GM21576 (cell line): ENCODE measurements around the gene LRP11.
"Not testable (repeated sequence)": the region's sequence is repeated elsewhere in the genome, so short reads cannot be mapped to it uniquely, and the experiment has no call there.

ENCODE experiments used
- ATAC-seq: cut with Tn5 transposase; IDR thresholded peaks from one replicate; pipeline ENCODE4 v1.9.1; 2021; ENCODE audit warnings: mild to moderate bottlenecking, moderate library complexity; ENCODE audit not compliant: unreplicated experiment

Gene LRP11

DNA sequence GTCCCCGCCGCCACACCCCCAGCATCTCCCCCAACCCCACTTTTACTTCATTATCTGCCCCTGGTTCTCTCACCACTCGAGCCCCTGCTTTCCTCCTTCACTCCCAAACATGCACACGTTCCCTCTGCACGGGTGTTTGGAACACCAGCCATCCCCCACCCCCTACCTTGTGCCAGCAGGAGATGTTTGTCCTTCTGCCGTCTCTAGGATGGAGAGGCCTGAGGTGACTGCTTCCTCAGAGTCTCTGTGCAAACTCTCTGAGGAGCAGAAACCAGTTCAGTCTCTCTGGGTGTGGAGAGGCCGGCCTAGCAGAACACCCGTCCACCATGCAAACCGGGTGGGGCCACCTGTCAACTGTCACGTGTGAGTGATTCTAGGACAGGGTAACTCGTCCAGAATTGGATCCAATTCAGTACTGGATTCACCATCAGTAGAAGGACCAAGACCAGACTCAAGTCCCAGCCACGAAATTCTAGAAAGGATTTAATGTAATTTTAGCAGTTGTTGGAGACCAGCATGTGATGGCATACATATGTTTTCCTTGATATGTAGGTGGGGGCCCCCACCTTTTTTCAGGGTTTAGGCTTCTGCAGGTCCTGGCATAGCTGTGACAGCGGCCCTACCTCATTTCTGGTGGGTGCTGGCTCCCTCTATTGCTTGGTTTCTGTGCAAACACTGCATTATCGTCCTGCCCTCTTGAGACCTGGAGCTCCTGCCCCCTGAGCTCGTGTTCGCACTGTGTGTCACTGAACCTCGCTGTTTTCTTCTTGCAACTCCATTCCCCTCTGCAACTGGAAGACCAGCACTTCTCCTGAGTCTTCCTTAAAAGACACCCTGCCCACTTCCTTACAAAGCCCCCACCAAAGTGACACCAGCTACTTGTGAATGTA, 33.9 kb upstream of the LRP11 start, which contains the start of gene RAET1E:
Gene RAET1E, minus strand, starts transcription at position 259 of the 890 bp plus-strand sequence. CDS start 7,212 bp downstream, outside the sequence.
- ATAC-seq, result no peak

- no peak for ATAC-seq
Measured at GRCh38 chr6:149897015-149897697, 33.0 kb upstream of the LRP11 start.

GRCh38 chr6:149896491-149896890, 32.3 kb upstream of the LRP11 start:
- ATAC-seq, result no peak

DNA sequence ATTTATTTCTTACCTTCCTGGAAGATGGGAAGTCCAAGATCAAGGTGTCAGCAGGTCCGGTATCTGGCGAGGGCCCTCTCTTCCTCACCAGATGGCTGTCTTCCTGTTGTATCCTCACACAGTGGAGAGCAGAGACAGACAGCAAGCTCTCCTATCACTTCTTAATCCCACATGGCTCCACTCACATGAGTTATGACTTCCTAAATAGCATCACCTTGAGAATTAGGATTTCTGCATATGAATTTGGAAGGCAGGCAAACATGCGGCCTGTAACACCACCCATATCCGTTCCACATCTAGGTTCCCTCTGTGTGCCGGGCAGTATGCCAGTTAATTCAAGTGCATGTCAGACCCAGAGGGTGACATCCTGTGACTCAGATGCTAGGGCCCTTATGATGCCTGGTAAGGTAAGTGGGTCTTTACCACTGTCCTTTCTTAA, 31.7 kb upstream of the LRP11 start:
- no peak for ATAC-seq

- no peak for ATAC-seq
Measured at GRCh38 chr6:149895048-149895590, 31.0 kb upstream of the LRP11 start.

DNA sequence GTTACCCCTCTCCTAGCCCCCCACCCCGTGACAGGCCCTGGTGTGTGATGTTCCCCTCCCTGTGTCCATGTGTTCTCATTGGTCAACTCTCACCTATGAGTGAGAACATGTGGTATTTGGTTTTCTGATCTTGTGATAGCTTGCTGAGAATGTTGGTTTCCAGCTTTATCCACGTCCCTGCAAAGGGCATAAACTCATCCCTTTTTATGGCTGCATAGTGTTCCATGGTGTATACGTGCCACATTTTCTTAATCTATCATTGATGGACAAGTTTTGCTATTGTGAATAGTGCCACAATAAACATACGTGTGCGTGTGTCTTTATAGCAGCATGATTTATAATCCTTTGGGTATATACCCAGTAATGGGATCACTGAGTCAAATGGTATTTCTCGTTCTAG, 27.7 kb upstream of the LRP11 start:
- ATAC-seq, result not testable (repeated sequence)

DNA sequence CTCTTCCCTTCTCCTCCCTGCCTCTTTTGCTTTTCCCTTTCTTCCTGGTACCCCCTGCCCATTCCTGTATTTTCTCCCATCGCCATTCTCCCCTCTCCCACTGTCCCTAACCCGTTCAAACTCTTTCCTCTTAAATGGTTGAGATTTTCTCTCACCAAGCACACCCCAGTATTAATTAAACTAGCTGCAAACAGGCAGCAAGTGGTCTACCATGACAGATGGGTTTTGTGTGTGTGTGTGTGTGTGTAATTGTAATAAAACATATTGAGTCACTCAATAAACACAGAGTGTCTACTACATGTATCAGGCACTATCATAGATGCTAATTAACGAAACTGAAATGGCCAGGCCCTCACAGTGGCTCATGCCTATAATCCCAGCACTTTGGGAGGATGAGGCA, 27.1 kb upstream of the LRP11 start:
- no peak for ATAC-seq

GRCh38 chr6:149890629-149891045, 26.5 kb upstream of the LRP11 start:
- ATAC-seq, result no peak

DNA sequence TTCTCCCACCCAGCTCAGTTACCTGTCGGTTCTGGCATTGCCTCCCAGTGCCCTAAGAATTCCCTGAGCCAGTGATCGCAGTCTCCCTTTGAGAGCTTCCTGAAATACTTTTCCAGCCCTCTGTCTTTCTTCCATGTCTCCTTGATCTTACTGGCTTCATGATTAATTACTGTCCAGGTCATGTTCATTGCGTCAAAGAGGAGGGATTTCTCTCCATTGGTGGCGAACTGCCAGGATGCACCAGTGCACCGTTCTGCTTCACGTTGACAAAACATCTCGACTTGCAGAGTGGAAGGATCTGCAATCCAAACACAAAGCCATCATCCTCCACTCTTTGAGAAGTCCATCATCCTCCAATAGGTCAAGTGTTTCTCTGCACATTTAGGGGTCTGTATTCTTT, 25.2 kb upstream of the LRP11 start:
- ATAC-seq, result no peak

- no peak for ATAC-seq
Measured at GRCh38 chr6:149888659-149889058, 24.5 kb upstream of the LRP11 start.

DNA sequence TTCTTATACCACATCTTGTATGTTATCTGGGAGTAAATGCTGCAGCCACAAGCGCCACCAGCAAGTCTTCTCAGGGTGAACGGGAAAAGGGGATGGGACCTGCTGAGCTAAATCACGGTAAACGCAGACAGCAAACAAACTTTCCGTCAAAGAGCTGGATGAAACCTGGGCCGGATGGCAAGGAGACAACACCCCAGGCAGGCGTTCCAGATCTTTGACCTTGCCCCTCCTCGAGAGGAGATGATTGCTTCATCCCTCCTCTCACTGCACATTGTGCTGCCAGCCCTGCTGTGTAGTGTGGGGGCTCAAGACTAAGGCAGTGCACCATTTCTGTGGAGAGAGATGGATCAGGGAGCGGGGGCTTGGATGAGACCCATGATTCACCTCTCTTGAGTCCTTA, 23.9 kb upstream of the LRP11 start:
- no peak for ATAC-seq

GRCh38 chr6:149887343-149887742, 23.2 kb upstream of the LRP11 start:
- no peak for ATAC-seq

- no peak for ATAC-seq
Measured at GRCh38 chr6:149885888-149886287, 21.7 kb upstream of the LRP11 start.

GRCh38 chr6:149884617-149885016, 20.5 kb upstream of the LRP11 start:
- no peak for ATAC-seq

- ATAC-seq, result no peak
Measured at GRCh38 chr6:149884215-149884614, 20.1 kb upstream of the LRP11 start.

DNA sequence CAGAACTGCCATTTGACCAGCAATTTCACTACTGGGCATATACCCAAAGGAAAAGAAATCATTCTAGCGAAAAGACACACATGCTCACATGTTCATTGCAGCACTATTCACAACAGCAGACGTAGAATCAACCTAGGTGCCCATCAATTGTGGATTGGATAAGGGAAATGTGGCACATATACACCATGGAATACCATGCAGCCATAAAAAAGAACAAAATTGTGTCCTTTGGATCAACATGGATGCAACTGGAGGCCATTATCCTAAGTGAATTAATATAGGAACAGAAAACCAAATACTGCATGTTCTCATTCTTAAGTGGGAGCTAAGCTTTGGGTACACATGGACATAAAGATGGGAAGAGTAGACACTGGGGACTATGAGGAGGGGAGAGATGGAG, 17.7 kb upstream of the LRP11 start:
- ATAC-seq, result no peak

GRCh38 chr6:149881066-149881766, 17.1 kb upstream of the LRP11 start:
- no peak for ATAC-seq

DNA sequence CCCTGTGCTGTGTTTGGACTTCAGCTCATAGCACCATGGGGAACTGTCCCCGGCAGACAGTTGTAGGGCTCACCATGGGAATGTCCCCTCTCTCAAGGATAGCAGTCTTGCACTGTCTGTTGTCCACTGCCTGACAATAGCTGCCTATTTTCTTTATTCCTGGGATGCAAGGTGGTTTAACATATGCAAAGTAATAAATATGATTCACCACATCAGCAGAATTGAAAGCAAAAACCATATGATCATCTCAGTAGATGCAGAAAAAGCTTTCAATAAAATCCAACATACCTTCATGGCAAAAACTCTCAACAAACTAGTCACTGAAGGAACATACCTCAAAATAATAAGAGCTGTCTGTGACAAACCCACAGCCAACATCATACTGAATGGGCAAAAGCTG, 13.5 kb upstream of the LRP11 start:
- ATAC-seq, result no peak

DNA sequence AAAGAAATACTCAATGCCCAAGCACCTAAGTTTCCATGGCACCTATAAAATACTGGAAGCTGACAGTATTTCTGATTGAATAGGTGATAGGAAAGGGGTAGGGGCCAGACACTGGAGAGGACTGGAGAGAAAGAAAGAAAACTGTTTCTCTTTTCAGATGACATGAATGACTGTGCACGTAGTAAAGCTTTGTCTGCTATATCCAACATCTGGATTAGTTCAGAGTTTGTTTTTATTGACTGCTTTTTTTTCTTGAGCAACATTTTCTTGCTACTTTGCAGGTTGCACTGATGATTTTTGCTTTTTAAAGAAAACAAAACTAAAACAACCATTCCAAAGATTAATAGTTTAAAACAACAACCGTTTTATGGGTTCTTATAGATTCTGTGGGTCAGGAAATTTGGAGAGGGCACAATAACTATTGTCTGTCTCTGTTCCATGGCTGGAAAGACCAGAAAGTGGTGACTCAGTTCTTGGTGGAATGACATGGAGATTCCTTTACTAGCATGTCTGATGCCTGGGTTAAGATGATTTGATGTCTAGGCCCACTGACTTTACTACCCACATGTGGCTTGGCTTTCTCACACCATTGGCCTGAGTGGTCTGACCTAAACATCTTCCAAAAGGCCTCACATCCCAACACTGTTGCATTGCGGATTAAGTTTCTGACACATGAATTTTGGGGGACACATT, 12.2 kb upstream of the LRP11 start:
- ATAC-seq, result no peak

DNA sequence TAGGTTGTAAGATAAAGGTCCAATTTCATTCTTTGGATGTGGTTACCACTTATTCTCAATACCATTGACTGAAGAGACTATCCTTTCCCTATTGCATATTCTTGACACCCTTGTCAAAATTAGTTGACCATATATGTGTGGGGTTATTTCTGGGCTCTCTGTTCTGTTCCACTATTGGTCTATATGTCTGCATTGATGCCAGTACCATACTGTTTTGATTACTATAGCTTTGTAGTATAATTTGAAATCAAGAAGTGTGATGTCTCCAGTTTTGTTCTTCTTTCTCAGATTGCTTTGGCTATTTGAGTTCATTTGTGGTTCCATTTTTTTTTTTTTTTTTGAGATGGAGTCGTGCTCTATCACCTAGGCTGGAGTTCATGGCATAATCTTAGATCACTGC, 8.1 kb upstream of the LRP11 start:
- no peak for ATAC-seq

DNA sequence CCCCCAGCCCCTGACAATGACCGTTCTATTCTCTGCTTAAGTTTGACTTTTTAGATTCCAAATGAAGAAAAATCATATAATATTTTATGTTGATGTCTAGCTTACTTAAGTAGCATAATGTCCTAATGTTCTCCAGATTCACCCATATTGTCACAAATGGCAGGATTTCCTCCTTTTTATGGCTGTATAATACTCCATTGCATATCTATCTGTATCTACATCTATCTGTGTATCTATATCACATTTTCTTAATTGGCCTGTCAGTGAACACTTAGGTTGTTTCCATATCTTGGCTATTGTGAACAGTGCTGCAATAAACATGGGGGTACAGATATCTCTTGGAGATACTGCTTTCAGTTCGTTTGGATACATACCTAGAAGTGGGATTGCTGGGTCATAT, 7.0 kb upstream of the LRP11 start:
- no peak for ATAC-seq
